ENCODE data around the gene KRT76. TPM values are rescaled to one million over a fixed set of nuclear protein-coding genes. Genes with fewer than 3 reads are reported as not detected.

Gene KRT76
- polyA plus RNA-seq, 2 donors, result 0.05 TPM; not detected in 1

DNA sequence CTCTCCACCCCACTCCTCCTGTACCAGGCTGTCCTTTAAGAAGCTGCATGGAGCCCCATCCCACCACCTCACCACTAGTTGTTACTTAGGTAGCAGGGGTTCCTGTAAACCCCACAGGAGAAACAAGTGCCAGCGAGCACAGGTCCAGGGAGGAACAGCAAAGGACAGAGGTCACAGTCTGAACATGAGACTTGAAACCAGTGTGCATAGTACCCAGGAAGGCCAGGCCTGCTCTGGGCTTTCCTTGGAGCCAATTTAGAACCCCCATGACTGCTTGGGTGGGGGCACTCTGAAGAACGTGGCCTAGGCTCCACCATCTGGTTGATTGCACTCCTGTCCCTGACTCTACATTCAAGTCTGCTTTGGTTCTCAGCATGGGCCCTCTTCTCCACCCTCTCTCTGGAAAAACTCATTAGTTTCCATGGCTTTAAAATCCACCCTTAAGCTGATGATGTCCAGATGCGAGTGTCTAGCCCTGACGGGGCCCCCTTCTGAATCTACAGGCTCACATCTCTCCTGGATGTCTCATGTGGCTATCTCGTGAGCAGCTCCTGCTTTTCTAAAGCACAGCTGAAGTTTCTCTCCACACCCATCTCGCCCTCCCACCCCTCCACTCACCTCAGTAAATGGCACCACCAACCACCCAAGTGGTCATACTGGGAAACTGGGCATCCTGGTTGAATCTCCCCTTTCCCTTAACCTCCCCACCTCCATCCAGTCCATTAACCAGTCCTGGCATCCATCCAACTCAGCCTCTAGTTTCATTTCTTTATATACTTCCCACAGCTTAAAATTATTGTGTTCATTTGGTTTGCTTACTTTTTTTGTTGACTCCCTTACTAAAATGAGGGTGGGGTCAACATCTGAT is 10.4 kb upstream of the KRT76 start:
- WGBS, 2 donors, result 76 to 78% methylated on average over 6 of the region's 6 CpGs

DNA sequence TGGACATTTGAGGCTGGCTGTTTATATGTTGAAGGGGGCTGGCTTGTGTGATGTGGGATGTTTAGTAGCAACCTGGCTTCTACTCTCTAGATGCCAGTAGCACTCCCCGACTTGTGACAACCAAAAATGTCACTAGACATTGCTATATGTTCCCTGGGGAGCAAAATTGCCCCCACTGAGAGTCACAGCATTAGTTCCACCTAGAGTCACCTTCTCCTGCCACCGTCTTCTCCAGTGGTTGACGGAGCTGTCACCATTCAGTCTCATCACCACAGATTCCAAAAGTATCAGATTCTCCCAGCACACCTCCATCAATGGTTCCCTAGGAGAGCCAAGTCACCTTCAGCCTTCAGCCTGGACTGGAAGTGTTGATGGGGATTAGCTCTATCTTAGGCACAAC is 7.8 kb upstream of the KRT76 start:
- Histone ChIP-seq H3K27ac (ENCODE audit: low read depth in 2 of 2, low read length in 1 of 2) (no peak overlapping the region), H3K9me3 (ENCODE audit: control insufficient read depth in 2 of 2, insufficient read depth in 1 of 2, low read depth in 1 of 2, low read length in 1 of 2) (no peaks in the 10 kb centered on the region), H3K4me1 (ENCODE audit: control insufficient read depth in 2 of 2, insufficient read depth in 2 of 2, low read length in 1 of 2) (peaks cover 2 to 6% of the 10 kb centered on the region in 2 donors), H3K36me3 (ENCODE audit: control insufficient read depth in 2 of 2, insufficient read depth in 2 of 2, low read length in 1 of 2) (no peaks in the 10 kb centered on the region), H3K27me3 (ENCODE audit: control insufficient read depth in 1 of 2, insufficient read depth in 2 of 2, low read length in 2 of 2) (peaks cover 0 to 2% of the 10 kb centered on the region in 2 donors), H3K4me3 (ENCODE audit: low read depth in 1 of 2, low read length in 2 of 2) (no peak overlapping the region)
- 85 to 88% methylated on average over 3 of the region's 3 CpGs for WGBS, 2 donors

More for the DNA sequence above, 10.4 kb upstream of the KRT76 start:
- H3K4me3 ChIP-seq (ENCODE audit: low read depth in 1 of 2, low read length in 2 of 2), result no peak overlapping the region
- no peaks in the 10 kb centered on the region for H3K27me3 ChIP-seq (ENCODE audit: control insufficient read depth in 1 of 2, insufficient read depth in 2 of 2, low read length in 2 of 2)
- H3K4me1 ChIP-seq (ENCODE audit: control insufficient read depth in 2 of 2, insufficient read depth in 2 of 2, low read length in 1 of 2), result peaks cover 6 to 8% of the 10 kb centered on the region in 2 donors
- H3K36me3 ChIP-seq (ENCODE audit: control insufficient read depth in 2 of 2, insufficient read depth in 2 of 2, low read length in 1 of 2), result no peaks in the 10 kb centered on the region
- no peak overlapping the region for H3K27ac ChIP-seq (ENCODE audit: low read depth in 2 of 2, low read length in 1 of 2)
- no peaks in the 10 kb centered on the region for H3K9me3 ChIP-seq (ENCODE audit: control insufficient read depth in 2 of 2, insufficient read depth in 1 of 2, low read depth in 1 of 2, low read length in 1 of 2)

DNA sequence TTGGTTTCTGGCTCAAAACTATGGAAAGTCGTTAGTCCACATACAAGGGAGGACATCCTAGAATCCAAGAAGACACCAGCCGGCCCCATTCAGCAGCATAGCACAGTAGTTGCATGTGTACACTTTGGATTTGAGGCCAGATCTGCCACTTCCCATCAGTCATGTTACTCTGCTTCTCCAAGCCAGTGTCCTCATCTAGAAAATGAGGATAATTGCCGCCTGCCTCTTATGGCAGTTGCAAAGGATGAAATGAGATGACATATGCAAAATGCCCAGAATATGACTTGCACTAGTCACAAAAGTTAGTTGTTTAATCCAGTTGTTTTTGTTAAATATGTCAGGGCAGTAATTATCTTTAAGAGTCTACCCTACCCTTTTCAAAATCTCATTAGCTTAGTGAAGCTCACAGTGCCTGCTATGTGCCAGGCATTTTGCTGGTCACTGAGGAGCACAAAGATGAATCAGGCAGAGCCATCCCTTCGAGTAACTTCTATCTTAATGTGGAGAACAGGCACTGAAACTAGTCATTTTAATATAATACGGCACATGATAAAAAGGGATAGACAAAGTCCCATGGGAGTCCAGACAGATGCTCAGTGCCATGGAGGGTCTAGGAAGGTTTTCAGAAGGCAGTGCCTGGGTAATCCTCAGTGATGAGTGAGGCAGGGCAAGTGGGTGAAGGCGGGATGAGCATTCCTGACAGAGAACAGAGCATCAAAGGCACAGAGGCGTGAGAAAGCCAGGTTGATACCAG is 6.6 kb upstream of the KRT76 start:
- H3K27me3 ChIP-seq (ENCODE audit: control insufficient read depth in 1 of 2, insufficient read depth in 2 of 2, low read length in 2 of 2), result peaks cover 0 to 2% of the 10 kb centered on the region in 2 donors
- no peaks in the 10 kb centered on the region for H3K9me3 ChIP-seq (ENCODE audit: control insufficient read depth in 2 of 2, insufficient read depth in 1 of 2, low read depth in 1 of 2, low read length in 1 of 2)
- no peaks in the 10 kb centered on the region for H3K4me1 ChIP-seq (ENCODE audit: control insufficient read depth in 2 of 2, insufficient read depth in 2 of 2, low read length in 1 of 2)
- no peaks in the 10 kb centered on the region for H3K36me3 ChIP-seq (ENCODE audit: control insufficient read depth in 2 of 2, insufficient read depth in 2 of 2, low read length in 1 of 2)
- H3K27ac ChIP-seq (ENCODE audit: low read depth in 2 of 2, low read length in 1 of 2), result no peak overlapping the region
- H3K4me3 ChIP-seq (ENCODE audit: low read depth in 1 of 2, low read length in 2 of 2), result no peak overlapping the region
- 78 to 87% methylated on average over 7 of the region's 7 CpGs for WGBS, 2 donors

DNA sequence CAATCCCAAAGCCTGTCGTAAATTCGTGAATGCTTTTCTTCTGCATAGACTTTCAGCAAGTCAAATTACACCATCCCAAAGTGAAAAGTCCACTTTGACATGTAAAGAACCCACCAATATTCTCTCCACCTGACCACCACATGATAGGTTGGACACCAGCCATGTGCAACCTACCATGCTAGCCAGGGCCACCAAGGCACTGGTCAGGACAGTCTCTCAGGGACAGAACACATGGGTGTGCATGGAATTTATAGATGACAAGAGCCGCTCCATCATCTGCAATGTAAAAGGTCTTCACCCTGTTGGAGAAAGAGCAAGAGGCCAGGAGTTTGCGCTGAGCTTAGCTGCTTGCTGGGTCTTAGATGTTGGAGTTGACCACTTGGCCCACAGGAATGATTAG is 5.4 kb upstream of the KRT76 start:
- 92% methylated on average over 4 of the region's 4 CpGs for WGBS, 2 donors
- Histone ChIP-seq H3K9me3 (ENCODE audit: control insufficient read depth in 2 of 2, insufficient read depth in 1 of 2, low read depth in 1 of 2, low read length in 1 of 2) (no peaks in the 10 kb centered on the region), H3K36me3 (ENCODE audit: control insufficient read depth in 2 of 2, insufficient read depth in 2 of 2, low read length in 1 of 2) (no peaks in the 10 kb centered on the region), H3K27ac (ENCODE audit: low read depth in 2 of 2, low read length in 1 of 2) (no peak overlapping the region), H3K27me3 (ENCODE audit: control insufficient read depth in 1 of 2, insufficient read depth in 2 of 2, low read length in 2 of 2) (peaks cover 0 to 2% of the 10 kb centered on the region in 2 donors), H3K4me3 (ENCODE audit: low read depth in 1 of 2, low read length in 2 of 2) (no peak overlapping the region), H3K4me1 (ENCODE audit: control insufficient read depth in 2 of 2, insufficient read depth in 2 of 2, low read length in 1 of 2) (no peaks in the 10 kb centered on the region)

DNA sequence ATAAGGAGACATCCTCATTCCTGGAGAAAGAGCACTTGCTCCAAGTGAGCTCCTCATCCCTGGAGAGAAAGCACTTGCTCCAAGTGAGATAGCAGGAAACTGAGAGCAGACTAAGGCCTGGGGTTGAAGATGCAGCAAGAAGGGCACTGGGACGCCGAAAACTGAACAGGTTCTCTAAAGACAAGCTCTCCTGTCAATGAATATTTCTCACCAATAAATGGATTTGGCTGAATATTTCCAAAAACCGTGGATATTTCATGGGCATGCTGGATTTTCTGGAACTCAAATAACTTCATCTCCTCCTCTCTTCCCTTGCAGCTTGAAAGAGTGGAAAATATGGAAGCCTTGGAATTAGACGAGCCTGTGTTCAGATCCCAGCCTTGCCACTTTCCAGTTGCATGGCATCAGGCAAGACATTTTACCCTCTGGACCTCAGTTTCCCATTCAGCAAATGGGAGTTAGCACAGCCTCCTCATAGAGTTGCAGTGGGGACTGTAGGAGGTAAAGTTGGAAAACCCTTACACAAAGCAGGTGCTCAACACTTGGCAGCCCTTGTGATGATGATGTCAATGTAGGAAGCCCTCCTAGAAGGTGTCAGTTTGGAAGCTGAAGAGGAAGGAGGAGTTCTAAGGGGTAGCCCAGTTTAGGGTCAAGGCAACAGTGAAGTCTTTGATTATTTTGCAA is 4.4 kb upstream of the KRT76 start:
- H3K4me3 ChIP-seq (ENCODE audit: low read depth in 1 of 2, low read length in 2 of 2), result no peak overlapping the region
- no peaks in the 10 kb centered on the region for H3K36me3 ChIP-seq (ENCODE audit: control insufficient read depth in 2 of 2, insufficient read depth in 2 of 2, low read length in 1 of 2)
- H3K9me3 ChIP-seq (ENCODE audit: control insufficient read depth in 2 of 2, insufficient read depth in 1 of 2, low read depth in 1 of 2, low read length in 1 of 2), result no peaks in the 10 kb centered on the region
- 73 to 76% methylated on average over 4 of the region's 4 CpGs for WGBS, 2 donors
- H3K4me1 ChIP-seq (ENCODE audit: control insufficient read depth in 2 of 2, insufficient read depth in 2 of 2, low read length in 1 of 2), result no peaks in the 10 kb centered on the region
- peaks cover 0 to 2% of the 10 kb centered on the region in 2 donors for H3K27me3 ChIP-seq (ENCODE audit: control insufficient read depth in 1 of 2, insufficient read depth in 2 of 2, low read length in 2 of 2)
- no peak overlapping the region for H3K27ac ChIP-seq (ENCODE audit: low read depth in 2 of 2, low read length in 1 of 2)

DNA sequence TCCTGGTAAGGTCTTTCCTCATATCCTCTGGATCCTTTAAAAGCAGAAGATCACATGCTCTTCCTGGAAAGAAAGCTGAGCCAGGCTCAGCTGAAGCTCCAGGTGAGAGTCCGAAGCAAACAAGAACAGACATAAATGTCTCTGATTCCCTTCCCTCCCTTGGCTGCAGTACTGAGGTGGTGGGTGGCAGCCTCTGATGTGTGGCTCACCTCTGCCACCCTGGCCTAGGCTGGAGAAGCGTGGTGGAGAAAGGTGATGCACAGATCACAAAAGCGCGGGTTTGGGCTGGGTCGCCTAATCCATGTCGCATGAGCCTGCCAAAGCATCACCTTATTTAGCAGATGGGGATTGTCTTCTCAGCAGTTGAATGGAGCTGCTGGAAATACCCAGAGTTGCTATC is 2.8 kb upstream of the KRT76 start:
- H3K4me3 ChIP-seq (ENCODE audit: low read depth in 1 of 2, low read length in 2 of 2), result no peak overlapping the region
- H3K36me3 ChIP-seq (ENCODE audit: control insufficient read depth in 2 of 2, insufficient read depth in 2 of 2, low read length in 1 of 2), result no peaks in the 10 kb centered on the region
- no peaks in the 10 kb centered on the region for H3K9me3 ChIP-seq (ENCODE audit: control insufficient read depth in 2 of 2, insufficient read depth in 1 of 2, low read depth in 1 of 2, low read length in 1 of 2)
- H3K4me1 ChIP-seq (ENCODE audit: control insufficient read depth in 2 of 2, insufficient read depth in 2 of 2, low read length in 1 of 2), result no peaks in the 10 kb centered on the region
- H3K27me3 ChIP-seq (ENCODE audit: control insufficient read depth in 1 of 2, insufficient read depth in 2 of 2, low read length in 2 of 2), result peaks cover 0 to 2% of the 10 kb centered on the region in 2 donors
- no peak overlapping the region for H3K27ac ChIP-seq (ENCODE audit: low read depth in 2 of 2, low read length in 1 of 2)
- WGBS, 2 donors, result 59 to 61% methylated on average over 6 of the region's 6 CpGs

DNA sequence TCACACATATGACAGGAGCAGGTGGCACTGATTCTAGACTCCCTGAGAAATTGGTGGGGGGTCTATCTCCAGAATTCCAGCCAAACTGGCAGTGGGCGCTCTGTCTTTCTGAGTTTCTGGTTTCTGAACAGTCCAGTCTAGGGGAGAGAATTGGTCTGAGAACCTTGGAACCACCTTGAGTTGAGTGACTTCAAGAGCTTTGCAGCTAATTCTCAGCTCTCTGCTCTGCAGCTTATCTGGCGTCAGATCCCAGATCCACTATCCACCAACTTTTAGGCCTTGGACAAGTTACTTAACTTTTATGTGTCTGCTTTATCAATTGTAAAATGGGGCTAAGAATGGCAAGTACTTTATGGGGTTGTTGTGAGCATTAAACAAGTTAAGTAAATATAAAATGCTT is 1.7 kb upstream of the KRT76 start:
- WGBS, 2 donors, result 91 to 93% methylated on average over 2 of the region's 2 CpGs
- H3K9me3 ChIP-seq (ENCODE audit: control insufficient read depth in 2 of 2, insufficient read depth in 1 of 2, low read depth in 1 of 2, low read length in 1 of 2), result no peaks in the 10 kb centered on the region
- no peaks in the 10 kb centered on the region for H3K4me1 ChIP-seq (ENCODE audit: control insufficient read depth in 2 of 2, insufficient read depth in 2 of 2, low read length in 1 of 2)
- no peak overlapping the region for H3K27ac ChIP-seq (ENCODE audit: low read depth in 2 of 2, low read length in 1 of 2)
- H3K27me3 ChIP-seq (ENCODE audit: control insufficient read depth in 1 of 2, insufficient read depth in 2 of 2, low read length in 2 of 2), result peaks cover 0 to 2% of the 10 kb centered on the region in 2 donors
- H3K36me3 ChIP-seq (ENCODE audit: control insufficient read depth in 2 of 2, insufficient read depth in 2 of 2, low read length in 1 of 2), result no peaks in the 10 kb centered on the region
- H3K4me3 ChIP-seq (ENCODE audit: low read depth in 1 of 2, low read length in 2 of 2), result no peak overlapping the region

DNA sequence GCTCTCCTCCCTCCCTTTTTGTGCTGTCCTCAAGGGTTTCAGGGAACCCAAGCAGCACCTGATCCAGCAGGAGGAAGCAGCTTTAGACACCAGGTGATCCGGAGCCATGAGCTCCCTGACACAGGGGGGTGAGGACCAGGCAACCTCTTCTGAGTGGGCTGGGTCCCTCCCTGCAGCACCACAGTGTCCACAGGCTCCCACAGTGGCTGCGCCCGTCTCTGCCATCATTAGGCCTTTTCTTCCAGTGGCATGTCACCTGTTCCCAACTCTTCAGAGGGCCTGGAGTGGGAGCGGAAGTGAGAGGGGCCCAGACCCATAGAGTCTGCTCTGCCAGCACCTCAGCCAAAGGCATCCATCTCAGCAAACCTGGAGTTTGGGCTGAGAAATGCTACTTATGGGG is 421 bp upstream of the KRT76 start:
- no peak overlapping the region for H3K27ac ChIP-seq (ENCODE audit: low read depth in 2 of 2, low read length in 1 of 2)
- H3K4me1 ChIP-seq (ENCODE audit: control insufficient read depth in 2 of 2, insufficient read depth in 2 of 2, low read length in 1 of 2), result no peaks in the 10 kb centered on the region
- H3K27me3 ChIP-seq (ENCODE audit: control insufficient read depth in 1 of 2, insufficient read depth in 2 of 2, low read length in 2 of 2), result peaks cover 0 to 2% of the 10 kb centered on the region in 2 donors
- H3K9me3 ChIP-seq (ENCODE audit: control insufficient read depth in 2 of 2, insufficient read depth in 1 of 2, low read depth in 1 of 2, low read length in 1 of 2), result no peaks in the 10 kb centered on the region
- 92 to 93% methylated on average over 4 of the region's 4 CpGs for WGBS, 2 donors
- H3K36me3 ChIP-seq (ENCODE audit: control insufficient read depth in 2 of 2, insufficient read depth in 2 of 2, low read length in 1 of 2), result no peaks in the 10 kb centered on the region
- H3K4me3 ChIP-seq (ENCODE audit: low read depth in 1 of 2, low read length in 2 of 2), result no peak overlapping the region

DNA sequence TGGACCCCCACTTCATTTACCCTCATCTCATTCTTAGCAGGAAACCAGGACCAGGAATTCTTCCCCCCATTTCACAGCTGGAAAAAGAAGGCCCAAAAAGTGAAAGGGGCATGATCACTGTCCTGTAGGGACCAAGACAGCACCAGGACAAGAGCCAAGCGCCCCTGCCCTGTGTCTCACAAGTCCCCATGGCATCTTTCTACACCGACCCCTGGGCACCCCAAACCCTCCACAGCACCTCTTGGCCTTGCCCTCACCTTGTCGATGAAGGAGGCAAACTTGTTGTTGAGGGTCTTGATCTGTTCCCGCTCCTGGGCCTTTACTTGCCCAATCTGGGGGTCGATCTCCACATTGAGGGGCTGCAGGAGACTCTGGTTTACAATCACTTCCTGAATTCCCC is 710 bp downstream of the KRT76 start:
- WGBS, 2 donors, result 85 to 86% methylated on average over 5 of the region's 5 CpGs
- Histone ChIP-seq H3K27me3 (ENCODE audit: control insufficient read depth in 1 of 2, insufficient read depth in 2 of 2, low read length in 2 of 2) (peaks cover 0 to 2% of the 10 kb centered on the region in 2 donors), H3K27ac (ENCODE audit: low read depth in 2 of 2, low read length in 1 of 2) (no peak overlapping the region), H3K4me1 (ENCODE audit: control insufficient read depth in 2 of 2, insufficient read depth in 2 of 2, low read length in 1 of 2) (no peaks in the 10 kb centered on the region), H3K9me3 (ENCODE audit: control insufficient read depth in 2 of 2, insufficient read depth in 1 of 2, low read depth in 1 of 2, low read length in 1 of 2) (no peaks in the 10 kb centered on the region), H3K4me3 (ENCODE audit: low read depth in 1 of 2, low read length in 2 of 2) (no peak overlapping the region), H3K36me3 (ENCODE audit: control insufficient read depth in 2 of 2, insufficient read depth in 2 of 2, low read length in 1 of 2) (no peaks in the 10 kb centered on the region)

Measured in esophagus (tissue), 2 donors.